Measurements from ENCODE around the gene ZFYVE27. TPM values are rescaled to one million over a fixed set of nuclear protein-coding genes. Genes with fewer than 3 reads are reported as not detected.
A peak's percentile ranks its signal among the peaks of the same experiment; 100 is the strongest.

The ZFYVE27 gene
- total RNA-seq, 6 experiments from 2014 or later: 9.2 to 19.3 (median 12.6) TPM

- H3K27me3 ChIP-seq: no peaks in the 10 kb centered on the region
- no peaks in the 10 kb centered on the region for H3K9me3 ChIP-seq
- H3K4me1 ChIP-seq: peaks cover 0 to 11% (median 0%) of the 10 kb centered on the region in 4 donors
- H3K4me3 ChIP-seq: no peak overlapping the region
- no peaks in the 10 kb centered on the region for H3K36me3 ChIP-seq
- ATAC-seq (no peak), DNase-seq (no peak)
- intact Hi-C loops (cut with DNase I): no loop called here
- no peak overlapping the region for H3K27ac ChIP-seq
- 95% methylated on average over 2 of the region's 3 CpGs for WGBS (ENCODE audit: insufficient coverage, low coverage, low lambda C conversion rate, missing lambda C conversion rate)
- TF ChIP-seq CTCF (IDR thresholded peaks at IDR 0.05): no peak
- no peak for TF ChIP-seq POLR2A (IDR thresholded peaks at IDR 0.05)
These were observed 43.0 kb downstream of the ZFYVE27 start for GRCh38 chr10:97779975-97780374.

GRCh38 chr10:97780841-97781617 is 44.1 kb downstream of the ZFYVE27 start:
- ATAC-seq (peak; percentile 42 to 50 (median 46)), DNase-seq (peak in 1 of 3 donors; percentile 35)
- no peak overlapping the region for H3K27ac ChIP-seq
- H3K27me3 ChIP-seq: no peaks in the 10 kb centered on the region
- no peaks in the 10 kb centered on the region for H3K36me3 ChIP-seq
- TF ChIP-seq CTCF (IDR thresholded peaks at IDR 0.05): no peak
- no peak for TF ChIP-seq POLR2A (IDR thresholded peaks at IDR 0.05)
- H3K9me3 ChIP-seq: no peaks in the 10 kb centered on the region
- 59% methylated on average over 4 of the region's 7 CpGs for WGBS (ENCODE audit: insufficient coverage, low coverage, low lambda C conversion rate, missing lambda C conversion rate)
- intact Hi-C loops (cut with DNase I): no loop called here
- H3K4me3 ChIP-seq: no peak overlapping the region
- peaks cover 0 to 11% (median 0%) of the 10 kb centered on the region in 4 donors for H3K4me1 ChIP-seq

GRCh38 chr10:97781618-97782331 is 44.8 kb downstream of the ZFYVE27 start:
- DNase-seq: peak in 1 of 3 donors; percentile 36
- H3K36me3 ChIP-seq: no peaks in the 10 kb centered on the region
- WGBS (ENCODE audit: insufficient coverage, low coverage, low lambda C conversion rate, missing lambda C conversion rate): 45% methylated on average over 6 of the region's 14 CpGs
- peaks cover 0 to 11% (median 0%) of the 10 kb centered on the region in 4 donors for H3K4me1 ChIP-seq
- TF ChIP-seq POLR2A (IDR thresholded peaks at IDR 0.05) (no peak), CTCF (IDR thresholded peaks at IDR 0.05) (no peak)
- intact Hi-C loops (cut with DNase I): no loop called here
- no peak overlapping the region for H3K27ac ChIP-seq
- H3K9me3 ChIP-seq: no peaks in the 10 kb centered on the region
- H3K27me3 ChIP-seq: no peaks in the 10 kb centered on the region
- no peak overlapping the region for H3K4me3 ChIP-seq
- peak in 2 of 4 donors; percentile 5 to 12 for ATAC-seq

GRCh38 chr10:97782455-97783228 is 45.7 kb downstream of the ZFYVE27 start:
- intact Hi-C loops (cut with DNase I): no loop called here
- WGBS (ENCODE audit: insufficient coverage, low coverage, low lambda C conversion rate, missing lambda C conversion rate): 49% methylated on average over 7 of the region's 11 CpGs
- TF ChIP-seq POLR2A (IDR thresholded peaks at IDR 0.05) (no peak), CTCF (IDR thresholded peaks at IDR 0.05) (no peak)
- Histone ChIP-seq H3K27me3 (no peaks in the 10 kb centered on the region), H3K4me1 (peaks cover 0 to 11% (median 0%) of the 10 kb centered on the region in 4 donors), H3K36me3 (no peaks in the 10 kb centered on the region), H3K9me3 (no peaks in the 10 kb centered on the region), H3K27ac (no peak overlapping the region), H3K4me3 (no peak overlapping the region)
- DNase-seq (peak in 1 of 3 donors; percentile 40), ATAC-seq (peak in 3 of 4 donors; percentile 18 to 43 (median 41))
